NK-92 treated with Interleukin-12 subunit alpha and Interleukin-12 subunit beta, amount 100 ng/mL, for 24 hours (cell line): ENCODE measurements around the gene MYL6.
"Not testable (repeated sequence)": the region's sequence is repeated elsewhere in the genome, so short reads cannot be mapped to it uniquely, and the experiment has no call there.

Experiments
- DNase-seq: peaks from one replicate; lab custom pipeline; 2025; lab: John Stamatoyannopoulos, UW

The MYL6 gene

DNA sequence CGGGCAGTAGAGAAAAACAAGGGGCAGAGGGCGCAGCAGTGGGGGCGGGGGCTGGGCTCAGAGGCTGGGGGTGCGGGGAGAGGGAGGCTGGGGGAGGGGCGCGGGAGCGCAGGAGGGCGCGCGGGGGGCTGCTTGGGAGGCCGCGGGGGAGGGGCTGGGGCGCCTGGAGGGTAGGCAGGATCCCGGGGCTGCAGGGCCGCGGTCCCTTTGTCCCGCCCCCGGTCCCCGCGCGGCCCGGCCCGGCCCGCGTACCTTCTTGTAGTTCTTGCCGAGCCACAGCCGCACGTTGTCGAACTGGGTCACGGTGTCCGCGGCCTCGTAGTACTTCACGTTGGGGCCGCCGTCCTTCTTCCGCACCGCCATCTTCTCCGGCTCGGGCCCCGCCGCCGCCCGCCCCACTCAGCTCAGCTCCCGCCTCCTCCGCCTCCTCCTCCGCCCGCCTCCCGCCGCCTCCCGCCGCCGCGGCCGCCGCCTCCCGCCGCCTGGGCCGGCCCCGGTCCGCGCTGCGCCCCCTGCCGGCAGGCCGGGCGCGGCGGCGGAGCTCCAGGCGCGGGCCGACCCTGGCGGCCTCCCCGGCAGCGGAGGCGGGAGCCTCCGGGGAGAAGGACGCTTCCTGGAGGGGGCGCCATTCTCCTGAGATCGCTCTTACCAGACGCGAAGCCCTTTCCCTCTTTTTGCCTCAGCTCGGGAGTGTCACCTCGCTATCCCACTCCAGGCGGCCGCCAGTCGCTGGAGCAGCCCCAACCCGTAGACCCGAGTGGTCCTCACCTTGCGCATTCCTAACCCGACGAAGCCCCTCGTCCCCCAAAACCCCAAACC is 31.1 kb downstream of the MYL6 start, which contains the start of gene SMARCC2:
Gene SMARCC2 (minus strand): TSS at position 385 of the 819 bp plus-strand sequence. CDS start 22 bp downstream, at position 363.
- DNase-seq: peak; percentile 70

DNA sequence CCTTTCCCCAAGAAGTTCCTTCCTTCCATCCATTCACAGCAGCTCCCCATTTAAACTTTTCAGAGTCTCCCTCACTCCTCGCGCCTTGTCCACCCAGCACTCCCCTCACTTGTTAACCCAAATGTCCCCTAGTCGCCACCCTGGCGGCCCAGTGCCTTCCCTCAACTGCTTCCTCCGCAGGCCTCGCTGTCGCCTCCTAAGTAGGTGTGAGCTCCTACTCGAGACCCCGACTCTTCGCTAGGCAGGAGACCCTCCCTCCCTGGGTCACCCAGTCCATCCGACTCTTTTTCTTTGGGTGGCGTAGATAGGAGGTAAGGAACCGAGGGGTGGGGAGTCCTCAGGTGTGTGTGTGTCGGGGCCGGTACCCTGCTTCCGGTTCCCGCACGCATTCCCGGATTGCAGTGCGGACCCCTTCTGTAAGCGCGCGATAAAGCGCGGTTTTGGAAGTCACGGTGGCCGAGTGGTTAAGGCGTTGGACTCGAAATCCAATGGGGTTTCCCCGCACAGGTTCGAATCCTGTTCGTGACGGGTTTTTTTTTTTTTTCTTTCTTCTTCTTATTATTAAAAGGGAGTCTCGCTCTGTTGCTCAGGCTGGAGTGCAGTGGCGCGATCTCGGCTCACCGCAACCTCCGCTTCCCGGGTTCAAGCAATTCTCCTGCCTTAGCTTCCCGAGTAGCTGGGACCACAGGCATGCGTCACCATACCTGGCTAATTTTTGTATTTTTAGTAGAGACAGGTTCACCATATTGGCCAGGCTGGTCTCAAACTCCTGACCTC is 31.9 kb downstream of the MYL6 start:
- DNase-seq: peak; percentile 58

DNA sequence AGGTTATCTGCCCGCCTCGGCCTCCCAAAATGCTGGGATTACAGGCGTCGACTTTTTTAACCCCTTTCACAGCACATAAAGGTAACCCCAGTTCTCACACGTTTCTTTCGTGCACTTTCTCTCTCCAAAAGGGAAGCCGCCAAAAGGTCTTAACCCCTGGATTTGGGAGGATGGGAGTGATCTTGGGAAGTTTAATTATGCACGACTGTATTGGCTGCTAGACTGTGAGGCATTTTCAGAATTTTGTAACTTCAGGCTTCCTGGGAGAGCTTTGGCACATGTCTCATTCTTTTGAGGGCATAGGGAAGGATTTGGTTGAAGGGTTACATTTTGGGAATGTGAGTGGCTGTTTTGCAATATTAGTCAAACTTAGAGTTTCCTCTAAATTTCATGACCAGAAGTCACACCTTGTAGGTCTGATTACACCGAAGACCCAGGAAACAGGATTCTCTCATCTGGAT is 32.6 kb downstream of the MYL6 start:
- DNase-seq: no peak

DNA sequence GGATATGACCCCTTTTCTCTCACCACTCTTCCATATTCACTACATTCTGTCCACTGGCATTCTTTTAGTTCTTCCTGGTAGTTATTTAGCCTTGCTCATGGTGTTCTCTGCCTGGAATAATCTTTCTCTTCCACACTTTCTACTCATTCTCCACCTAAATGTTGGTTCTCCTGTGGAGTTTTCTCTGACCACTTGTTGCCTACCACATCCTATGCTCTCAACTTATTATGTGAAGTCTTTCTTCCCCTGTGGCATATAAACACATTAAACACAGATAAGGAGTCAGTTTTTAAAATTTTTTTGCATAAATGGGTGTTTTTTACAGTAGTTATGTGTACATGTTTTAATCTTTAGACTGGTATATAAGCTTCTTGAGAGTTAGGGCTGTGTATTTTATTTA is 34.4 kb downstream of the MYL6 start:
- no peak for DNase-seq

DNA sequence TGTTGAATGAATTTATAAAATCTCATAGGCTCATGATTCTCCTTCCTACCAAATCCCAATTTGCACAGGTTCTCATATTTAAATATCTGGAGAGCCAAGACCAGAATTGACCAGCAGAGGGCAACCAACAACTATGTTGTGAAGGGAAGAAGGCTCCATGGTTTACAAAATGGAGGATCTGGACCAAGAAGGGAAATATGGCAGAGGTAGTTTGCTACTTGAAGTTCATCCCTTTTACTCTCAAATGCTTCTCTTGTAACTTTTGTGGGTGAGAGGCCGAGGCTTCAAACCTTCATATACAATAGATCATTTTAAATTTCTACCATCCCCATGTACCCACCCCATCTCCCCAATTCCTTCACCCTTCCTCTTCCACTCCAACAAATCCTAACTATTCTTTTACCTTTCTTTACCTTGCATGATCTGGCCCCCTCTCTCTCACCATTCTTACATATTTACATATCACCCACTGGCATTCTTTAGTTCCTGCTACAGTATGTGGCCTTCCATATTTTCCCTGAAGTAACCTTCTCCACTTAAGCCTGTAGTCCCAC is 34.9 kb downstream of the MYL6 start:
- DNase-seq: peak; percentile 14

DNA sequence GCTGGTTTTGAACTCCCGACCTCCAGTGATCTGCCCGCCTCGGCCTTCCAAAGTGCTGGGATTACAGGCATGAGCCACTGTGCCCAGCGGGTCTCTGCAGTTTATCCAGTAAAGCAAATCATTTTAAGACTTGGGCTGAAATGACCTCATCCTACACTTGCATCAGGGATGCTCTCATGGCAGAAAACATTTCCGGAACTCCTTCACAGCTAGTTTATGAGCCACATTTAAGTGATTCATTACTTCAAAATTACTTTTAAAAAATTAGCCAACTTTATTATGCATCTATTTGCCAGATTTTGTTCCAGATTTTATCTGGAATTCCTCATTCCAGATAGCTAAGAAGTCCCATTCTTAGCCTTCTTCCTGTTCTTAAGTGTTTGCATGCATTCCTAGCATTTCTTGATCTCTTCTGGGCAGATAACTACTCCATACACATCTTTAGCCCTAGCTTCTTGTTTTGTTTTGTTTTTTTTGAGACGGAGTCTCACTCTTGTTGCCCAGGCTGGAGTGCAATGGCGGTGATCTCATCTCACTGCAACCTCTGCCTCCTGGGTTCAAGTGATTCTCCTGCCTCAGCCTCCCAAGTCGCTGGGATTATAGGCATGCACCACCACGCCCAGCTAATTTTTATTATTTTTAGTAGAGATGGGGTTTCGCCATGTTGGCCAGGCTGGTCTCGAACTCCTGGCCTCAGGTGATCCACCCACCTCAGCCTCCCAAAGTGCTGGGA is 38.8 kb downstream of the MYL6 start:
- DNase-seq: not testable (repeated sequence)

DNA sequence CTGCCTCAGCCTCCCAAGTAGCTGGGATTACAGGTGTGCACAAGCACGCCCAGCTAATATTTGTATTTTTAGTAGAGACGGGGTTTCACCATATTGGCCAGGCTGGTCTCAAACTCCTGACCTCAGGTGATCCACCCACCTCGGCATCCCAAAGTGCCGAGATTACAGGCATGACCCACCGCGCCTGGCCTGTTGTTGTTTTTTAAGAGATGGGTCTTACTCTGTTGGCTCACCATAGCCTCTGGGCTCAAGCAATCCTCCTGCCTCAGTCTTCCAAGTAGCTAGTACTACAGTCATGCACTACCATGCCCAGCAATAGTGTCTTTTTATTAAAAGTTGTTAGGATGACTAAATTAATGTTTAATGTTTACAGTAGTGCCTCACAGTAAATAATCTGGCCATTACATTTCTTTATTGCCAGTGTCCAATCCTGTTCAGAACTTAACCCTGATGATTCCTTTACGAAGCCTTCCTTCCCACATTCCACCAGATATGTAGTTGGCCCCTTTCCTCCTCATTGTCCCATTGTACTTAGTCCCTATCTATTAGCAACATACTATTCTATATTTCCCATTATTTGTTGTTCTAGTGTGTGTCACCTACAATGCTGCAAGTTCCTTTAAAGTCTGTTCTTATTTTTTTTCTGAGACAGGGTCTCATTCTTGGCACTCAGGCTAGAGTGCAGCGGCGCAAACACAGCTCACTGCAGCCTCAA is 39.9 kb downstream of the MYL6 start:
- DNase-seq: no peak

DNA sequence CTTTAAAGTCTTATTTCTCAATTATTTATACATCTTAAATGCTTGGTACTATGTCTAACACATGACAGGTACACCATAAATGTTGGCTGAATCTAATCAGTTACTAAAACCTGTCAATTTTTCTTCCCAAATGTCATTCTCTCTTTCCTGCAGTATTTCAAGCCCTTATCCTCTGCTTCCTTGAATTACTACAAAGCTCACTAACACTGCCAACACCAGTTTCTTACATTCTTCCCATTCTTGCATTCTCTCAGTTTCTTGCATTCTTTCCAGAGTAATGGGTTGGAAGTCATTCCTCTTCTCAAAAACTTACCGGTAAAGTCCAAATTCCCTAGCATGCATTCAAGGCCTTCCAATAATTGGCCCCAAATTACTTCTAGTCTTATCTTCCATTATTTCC is 40.7 kb downstream of the MYL6 start:
- DNase-seq: no peak

DNA sequence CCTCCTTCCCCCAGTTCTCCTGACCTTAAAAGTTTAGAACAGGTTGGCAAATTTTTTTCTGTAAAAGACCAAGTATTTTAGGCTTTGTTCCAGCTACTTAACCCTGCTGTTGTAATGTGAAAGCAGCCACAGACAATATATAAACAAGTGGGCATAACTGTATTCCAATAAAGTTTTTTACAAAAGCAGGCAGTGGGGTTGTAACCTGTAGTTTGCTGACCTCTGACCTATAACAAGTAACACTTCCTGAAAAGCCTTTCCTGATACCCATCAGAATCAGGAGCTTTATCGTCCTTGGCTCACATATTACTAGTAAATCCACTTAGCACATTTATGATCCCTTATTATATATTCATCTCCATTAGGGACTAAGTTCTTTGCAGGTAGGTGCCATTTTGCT is 44.2 kb downstream of the MYL6 start:
- no peak for DNase-seq

DNA sequence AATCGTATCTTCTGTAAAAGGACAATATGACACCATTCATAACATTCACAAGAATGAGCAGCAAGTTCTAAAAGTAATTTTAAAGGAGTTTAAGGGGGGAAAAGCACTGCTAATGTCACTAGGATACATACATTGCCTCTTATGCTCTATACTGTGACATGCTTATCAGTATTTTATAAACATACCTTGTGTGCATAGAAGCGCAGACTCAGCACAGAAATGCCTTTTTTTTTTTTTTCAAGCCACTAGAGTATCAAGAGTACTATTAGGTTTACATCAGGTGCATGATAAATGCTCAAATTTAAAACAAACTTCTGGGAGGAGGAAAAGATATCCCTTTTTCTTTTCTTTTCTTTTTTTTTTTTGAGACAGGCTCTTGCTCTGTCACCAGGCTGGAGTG is 44.7 kb downstream of the MYL6 start:
- DNase-seq: no peak

DNA sequence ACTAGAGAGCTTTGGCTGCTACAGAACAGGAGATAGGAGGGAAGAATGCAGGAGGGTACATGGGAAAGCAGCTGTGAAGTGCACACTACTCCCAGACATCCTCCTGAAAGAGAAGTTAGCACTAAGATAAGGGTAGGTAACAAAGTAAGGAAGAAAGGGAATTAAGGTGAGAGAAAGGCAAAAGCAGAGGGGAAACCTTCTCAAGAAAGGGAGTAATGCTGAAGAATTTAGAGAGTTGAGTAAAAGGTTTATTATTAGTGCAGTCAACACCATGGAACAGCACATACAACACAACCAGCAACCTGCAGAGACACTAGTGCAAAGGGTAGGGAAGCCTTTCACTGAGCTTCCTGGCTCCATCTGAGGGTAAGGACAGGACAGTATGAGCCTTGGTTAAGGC is 46.1 kb downstream of the MYL6 start:
- no peak for DNase-seq

DNA sequence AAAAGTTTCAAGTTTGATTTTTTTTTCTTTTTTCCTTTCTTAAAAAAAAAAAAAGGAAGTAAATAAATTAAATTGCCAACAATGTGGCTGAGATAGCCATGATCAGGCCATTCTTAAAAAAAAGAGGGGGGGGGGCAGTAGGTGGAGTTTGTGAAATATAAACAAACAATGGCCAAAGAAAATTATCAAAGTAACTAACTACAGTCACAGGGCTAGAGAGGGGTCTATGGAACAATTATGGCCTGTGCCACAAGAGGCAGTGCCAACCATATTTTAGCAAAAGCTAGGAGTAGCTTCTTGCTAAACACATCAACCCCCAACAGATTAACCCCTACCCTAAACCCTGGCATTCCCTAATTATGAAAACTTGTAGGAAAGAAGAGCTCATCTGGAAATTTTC is 47.3 kb downstream of the MYL6 start:
- no peak for DNase-seq

DNA sequence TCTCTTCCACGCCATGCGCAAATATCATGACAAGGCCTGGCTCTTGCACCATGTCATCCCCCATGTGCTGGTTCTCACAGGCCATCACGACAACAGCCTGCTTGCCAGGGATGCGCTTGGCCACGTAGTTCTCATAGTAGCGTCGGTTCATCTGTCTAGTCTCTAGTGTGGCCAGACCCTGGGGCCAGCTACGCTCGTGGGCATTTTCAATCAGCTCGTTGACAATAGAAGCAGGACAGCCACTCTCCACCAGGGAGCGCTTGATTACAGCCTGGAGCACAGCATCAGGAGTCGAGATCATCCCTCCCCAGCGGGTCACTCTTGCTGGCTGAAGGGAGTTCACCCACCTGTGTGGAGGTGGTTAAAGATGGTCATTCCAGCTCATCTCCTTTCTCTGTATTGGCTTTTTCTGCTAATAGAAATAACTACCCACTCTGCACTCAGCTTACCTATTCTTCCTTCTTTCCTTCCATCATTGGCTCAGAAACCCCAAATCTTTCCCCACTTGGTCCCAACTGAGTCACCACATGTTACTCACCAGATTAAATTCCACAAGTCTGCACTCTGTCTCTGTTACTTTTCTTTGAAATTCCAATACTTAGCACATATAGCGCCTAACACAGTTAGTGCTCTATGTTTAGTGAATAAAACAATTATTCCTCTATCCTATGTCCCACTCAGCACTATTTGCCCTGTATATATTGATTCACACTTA is 48.5 kb downstream of the MYL6 start:
- DNase-seq: no peak

DNA sequence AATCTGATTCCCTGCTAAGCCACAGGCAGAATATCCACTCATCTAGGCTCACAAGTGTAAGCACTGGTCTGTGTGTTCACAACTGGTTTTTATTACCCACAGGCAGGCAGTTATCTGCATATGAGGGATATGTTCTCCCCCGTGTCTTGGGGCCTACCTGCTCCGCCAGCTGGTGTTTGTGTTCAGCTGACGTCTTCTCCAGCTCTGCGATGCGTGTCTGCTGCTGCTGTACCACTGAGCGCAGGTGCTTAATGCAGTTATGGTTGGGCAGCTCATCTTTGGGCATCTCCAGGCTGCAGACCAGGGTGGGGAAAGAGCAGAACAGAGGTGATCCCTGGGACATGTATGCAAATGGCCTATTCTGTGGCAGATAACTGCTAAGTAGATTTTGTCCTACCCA is 49.8 kb downstream of the MYL6 start:
- no peak for DNase-seq
